Skeletal muscle cell (primary cell): ENCODE measurements around the gene DCDC1.

Experiments
- DNase-seq: peaks from one replicate; pipeline ENCODE4 v3.0.0-alpha.2; 2010; ENCODE audit warnings: low read depth
- H3K4me3 ChIP-seq: 2 replicates; pipeline ENCODE4 v1.5.1; 2011; ENCODE audit warnings: low read depth, mild to moderate bottlenecking, control low read depth, low read length, moderate library complexity

DCDC1 gene

GRCh38 chr11:31114442-31114841, 255.1 kb downstream of the DCDC1 start:
- no peak for DNase-seq
- H3K4me3 ChIP-seq = no peak overlapping the region

GRCh38 chr11:31110830-31111229, 258.7 kb downstream of the DCDC1 start:
- H3K4me3 ChIP-seq = no peak overlapping the region
- no peak for DNase-seq

- no peak overlapping the region for H3K4me3 ChIP-seq
- DNase-seq = no peak
These were observed 260.1 kb downstream of the DCDC1 start for GRCh38 chr11:31109446-31109845.

GRCh38 chr11:31107649-31108048, 261.9 kb downstream of the DCDC1 start:
- no peak overlapping the region for H3K4me3 ChIP-seq
- DNase-seq = no peak

- DNase-seq = peak; percentile 1
- no peak overlapping the region for H3K4me3 ChIP-seq
These were observed 262.5 kb downstream of the DCDC1 start for GRCh38 chr11:31106968-31107576.

GRCh38 chr11:31106326-31106725, 263.2 kb downstream of the DCDC1 start:
- H3K4me3 ChIP-seq = no peak overlapping the region
- no peak for DNase-seq

GRCh38 chr11:31102875-31103274, 266.7 kb downstream of the DCDC1 start:
- H3K4me3 ChIP-seq = no peak overlapping the region
- DNase-seq = no peak

- no peak overlapping the region for H3K4me3 ChIP-seq
- DNase-seq = no peak
These were observed 267.2 kb downstream of the DCDC1 start for GRCh38 chr11:31102316-31102715.

- DNase-seq = no peak
- H3K4me3 ChIP-seq = no peak overlapping the region
These were observed 273.2 kb downstream of the DCDC1 start for GRCh38 chr11:31096191-31096805.

- DNase-seq = no peak
- no peak overlapping the region for H3K4me3 ChIP-seq
These were observed 276.9 kb downstream of the DCDC1 start for GRCh38 chr11:31092638-31093037.

GRCh38 chr11:31089117-31089516, 280.4 kb downstream of the DCDC1 start:
- no peak overlapping the region for H3K4me3 ChIP-seq
- no peak for DNase-seq

- H3K4me3 ChIP-seq = no peak overlapping the region
- DNase-seq = no peak
These were observed 299.9 kb downstream of the DCDC1 start for GRCh38 chr11:31069447-31070205.

- no peak overlapping the region for H3K4me3 ChIP-seq
- DNase-seq = no peak
These were observed 308.7 kb downstream of the DCDC1 start for GRCh38 chr11:31060880-31061279.

GRCh38 chr11:31059529-31059928, 310.0 kb downstream of the DCDC1 start:
- no peak overlapping the region for H3K4me3 ChIP-seq

GRCh38 chr11:31050061-31050765, 319.3 kb downstream of the DCDC1 start:
- DNase-seq = no peak
- H3K4me3 ChIP-seq = no peak overlapping the region

More at GRCh38 chr11:31059529-31059928, 310.0 kb downstream of the DCDC1 start:
- DNase-seq = no peak

- no peak for DNase-seq
- no peak overlapping the region for H3K4me3 ChIP-seq
These were observed 324.2 kb downstream of the DCDC1 start for GRCh38 chr11:31045335-31045734.

GRCh38 chr11:31030138-31030792, 339.3 kb downstream of the DCDC1 start:
- DNase-seq = no peak
- no peak overlapping the region for H3K4me3 ChIP-seq

- no peak for DNase-seq
These were observed 343.2 kb downstream of the DCDC1 start for GRCh38 chr11:31026315-31026714.

GRCh38 chr11:31022080-31022479, 347.5 kb downstream of the DCDC1 start:
- no peak for DNase-seq
- no peak overlapping the region for H3K4me3 ChIP-seq

More at GRCh38 chr11:31026315-31026714, 343.2 kb downstream of the DCDC1 start:
- H3K4me3 ChIP-seq = no peak overlapping the region

- DNase-seq = no peak
- H3K4me3 ChIP-seq = no peak overlapping the region
These were observed 349.8 kb downstream of the DCDC1 start for GRCh38 chr11:31019786-31020185.
